SK-MEL-5 (cell line): ENCODE measurements around the gene PLD2. TPM values are rescaled to one million over a fixed set of nuclear protein-coding genes. Genes with fewer than 3 reads are reported as not detected.
A peak's percentile ranks its signal among the peaks of the same experiment; 100 is the strongest.

Source experiments
- DNase-seq: peaks from one replicate; pipeline ENCODE4 v3.0.0-alpha.2; 2016; ENCODE audit warnings: low read depth, low spot score
- in situ Hi-C: cut with HindIII; loops from 2 replicates; pipeline ENCODE4 v1.10.0; 2016; ENCODE audit warnings: low sequenced_read_pairs, high pct_unique_total_duplicates, low pct_unique_long_range_greater_than_20kb
- total RNA-seq: library from RNA; depleted of rRNA; stranded (reverse); fragments of >200 nt; shearing (Covaris generic); gene quantifications from 2 replicates; pipeline ENCODE4 v1.2.3, GENCODE V29; 2014

The PLD2 gene
- total RNA-seq, 1 experiment from 2014 or later: 10.2 TPM

DNA sequence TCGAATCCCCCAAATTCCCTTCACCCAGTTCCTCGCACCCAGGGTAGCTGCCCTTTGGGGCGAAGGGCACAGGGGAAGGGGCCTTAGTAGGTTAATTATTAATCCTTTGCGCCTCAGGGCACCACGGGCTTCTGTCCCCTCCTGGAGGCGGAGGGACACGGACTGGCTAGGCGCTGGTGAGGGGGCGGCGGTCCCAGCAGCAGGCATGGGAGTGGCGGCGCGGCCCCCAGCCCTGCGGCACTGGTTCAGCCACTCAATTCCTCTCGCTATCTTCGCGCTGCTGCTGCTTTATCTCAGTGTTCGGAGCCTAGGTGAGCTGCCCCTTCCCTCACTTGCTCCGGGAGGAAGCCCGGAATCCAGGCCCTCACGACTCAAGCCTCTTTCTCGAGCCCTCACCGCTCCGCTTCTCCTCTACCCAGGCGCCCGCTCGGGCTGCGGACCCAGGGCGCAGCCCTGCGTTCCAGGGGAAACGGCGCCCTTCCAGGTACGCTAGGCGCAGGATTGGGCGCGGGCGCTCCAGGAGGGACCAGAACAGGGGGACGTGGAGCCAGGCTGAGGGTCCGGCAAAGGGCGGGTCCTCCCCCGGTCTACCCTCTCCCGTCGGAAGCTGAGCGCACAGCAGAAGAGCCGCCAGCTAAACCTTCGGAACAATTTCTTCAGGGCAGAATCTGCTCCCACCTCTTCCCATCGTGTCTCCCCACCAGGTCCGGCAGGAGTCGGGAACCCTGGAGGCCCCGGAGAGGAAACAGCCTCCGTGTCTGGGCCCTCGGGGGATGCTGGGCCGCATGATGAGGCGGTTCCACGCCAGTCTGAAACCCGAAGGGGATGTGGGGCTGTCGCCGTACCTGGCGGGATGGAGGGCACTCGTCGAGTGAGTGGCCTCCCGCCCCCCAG is 17.9 kb upstream of the PLD2 start, which contains the start of gene GLTPD2:
Gene GLTPD2, plus strand, starts transcription at position 158 of the 894 bp plus-strand sequence. Its CDS starts 48 bp downstream, at position 206.
- DNase-seq: no peak
- in situ Hi-C loops: no loop called here

DNA sequence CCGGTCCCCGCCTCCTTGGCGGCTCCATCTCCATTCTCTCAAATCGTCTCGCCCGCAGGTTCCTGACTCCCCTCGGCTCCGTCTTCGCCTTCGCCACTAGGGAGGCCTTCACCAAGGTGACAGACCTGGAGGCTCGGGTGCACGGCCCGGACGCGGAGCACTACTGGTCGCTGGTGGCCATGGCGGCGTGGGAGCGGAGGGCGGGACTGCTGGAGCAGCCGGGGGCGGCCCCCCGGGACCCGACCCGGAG is 17.3 kb upstream of the PLD2 start:
- in situ Hi-C loops: no loop called here
- no peak for DNase-seq

DNA sequence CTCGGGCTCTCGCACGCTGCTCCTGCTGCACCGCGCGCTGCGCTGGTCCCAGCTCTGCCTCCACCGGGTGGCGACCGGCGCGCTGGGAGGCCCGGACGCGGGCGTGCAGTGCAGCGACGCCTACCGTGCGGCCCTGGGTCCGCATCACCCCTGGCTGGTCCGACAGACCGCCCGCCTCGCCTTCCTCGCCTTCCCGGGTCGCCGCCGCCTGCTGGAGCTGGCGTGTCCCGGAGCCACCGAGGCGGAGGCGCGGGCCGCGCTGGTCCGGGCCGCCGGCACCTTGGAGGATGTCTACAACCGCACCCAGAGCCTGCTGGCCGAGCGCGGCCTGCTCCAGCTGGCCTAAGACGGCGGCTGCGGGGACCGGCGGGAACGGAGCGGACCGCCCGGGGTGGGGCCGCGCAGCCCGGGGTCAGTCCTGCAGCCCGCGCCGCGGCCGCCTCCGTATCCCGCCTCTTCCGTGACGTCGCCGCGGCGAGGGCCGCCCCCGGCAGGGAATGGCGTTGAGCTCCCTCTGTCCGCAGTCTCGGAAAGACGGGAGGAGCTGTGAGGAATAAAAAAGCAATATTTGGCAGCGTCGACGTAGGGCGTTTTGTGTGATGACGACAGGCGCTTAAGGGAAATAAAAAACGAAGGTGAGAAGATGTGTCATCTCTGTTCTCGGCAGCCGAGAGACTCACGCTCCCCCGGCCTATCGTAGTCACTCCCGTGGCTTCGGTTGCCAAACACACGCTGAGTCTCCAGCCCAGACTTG is 16.8 kb upstream of the PLD2 start:
- in situ Hi-C loops: no loop called here
- peak; percentile 83 for DNase-seq

DNA sequence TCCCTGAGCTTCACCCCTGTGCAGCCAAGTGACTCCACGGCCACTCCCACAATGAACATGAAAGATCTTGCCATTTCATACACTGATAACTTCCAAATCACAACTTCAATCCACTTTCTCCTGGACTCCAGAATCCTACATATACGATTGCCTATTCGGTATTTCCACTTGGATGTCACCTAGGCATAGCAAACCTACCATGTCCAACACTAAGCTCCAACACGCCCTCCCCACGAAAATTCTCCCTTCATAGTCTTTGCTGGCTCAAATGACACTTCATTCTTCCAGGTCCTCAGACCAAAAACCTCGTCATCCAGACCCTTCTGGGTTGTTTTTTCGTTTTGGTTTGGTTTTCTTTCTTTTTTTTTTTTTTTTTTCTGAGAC is 16.3 kb upstream of the PLD2 start:
- in situ Hi-C loops: no loop called here
- DNase-seq: no peak

DNA sequence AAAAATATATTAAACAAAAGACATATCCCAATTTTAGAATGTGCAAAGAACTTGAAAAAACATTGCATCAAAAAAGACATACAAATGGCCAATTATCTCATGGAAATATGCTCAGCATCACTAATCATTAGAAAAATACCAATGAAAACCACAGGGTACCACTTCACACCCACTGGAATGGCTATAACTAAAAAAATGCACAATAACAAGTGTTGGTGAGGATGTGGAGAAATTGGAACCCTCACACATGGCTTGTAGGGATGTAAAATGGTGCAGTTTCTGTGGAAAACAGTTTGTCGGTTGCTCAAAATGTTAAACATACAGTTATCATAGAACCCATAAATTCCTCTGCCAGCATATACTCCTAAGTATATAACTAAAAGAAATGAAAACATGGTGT is 11.8 kb upstream of the PLD2 start:
- no peak for DNase-seq
- in situ Hi-C loops: no loop called here

DNA sequence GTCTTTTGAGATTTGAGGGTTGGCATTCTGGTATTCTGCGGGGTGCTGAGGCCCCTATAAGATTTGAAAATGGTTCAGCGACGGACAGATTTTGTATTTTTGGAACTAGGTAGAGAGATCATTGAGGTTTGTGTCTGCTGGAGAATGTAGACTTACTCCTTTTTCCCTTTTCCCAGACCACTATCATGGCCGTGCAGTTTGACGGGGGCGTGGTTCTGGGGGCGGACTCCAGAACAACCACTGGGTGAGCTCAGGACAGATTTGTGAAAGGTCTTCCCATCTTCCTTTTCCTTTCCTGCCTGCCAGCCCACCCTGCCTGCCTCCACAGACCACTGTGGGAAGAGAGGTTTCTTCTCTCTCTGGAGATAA is 10.4 kb upstream of the PLD2 start:
- in situ Hi-C loops: no loop called here
- peak; percentile 63 for DNase-seq

DNA sequence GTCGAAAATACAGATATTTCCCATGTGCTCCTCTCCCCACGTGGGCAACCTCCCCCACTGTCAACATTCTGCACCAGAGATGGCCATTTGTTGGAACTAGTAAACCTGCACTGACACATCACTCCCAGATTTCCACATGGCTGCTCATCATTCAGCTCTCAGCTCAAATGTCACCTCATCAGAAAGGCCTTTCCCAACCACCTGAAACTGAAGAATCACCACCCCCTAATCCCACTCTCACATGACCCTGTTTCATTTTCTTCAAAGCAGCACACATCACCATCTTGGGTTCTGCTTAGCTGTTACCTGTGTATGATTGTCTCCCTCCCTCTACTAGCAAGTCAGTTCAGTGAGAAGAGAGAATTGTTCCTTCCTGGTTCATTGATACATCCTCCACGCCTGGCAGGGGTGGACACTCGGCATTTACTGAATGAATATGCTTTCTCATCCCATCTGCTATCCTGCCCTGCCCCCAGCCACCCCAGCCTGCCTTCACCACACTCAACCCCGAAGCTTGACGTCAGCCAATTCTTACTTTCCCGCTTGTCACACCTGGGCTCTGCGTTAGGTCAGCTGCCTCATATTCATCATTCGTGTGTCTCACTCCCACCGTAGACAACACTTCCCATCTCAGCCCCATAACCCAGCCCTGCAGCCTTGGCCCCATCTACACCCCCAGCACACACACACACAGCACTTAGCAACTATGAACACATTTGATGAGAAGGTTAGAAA is 6.3 kb upstream of the PLD2 start:
- DNase-seq: no peak
- in situ Hi-C loops: no loop called here

DNA sequence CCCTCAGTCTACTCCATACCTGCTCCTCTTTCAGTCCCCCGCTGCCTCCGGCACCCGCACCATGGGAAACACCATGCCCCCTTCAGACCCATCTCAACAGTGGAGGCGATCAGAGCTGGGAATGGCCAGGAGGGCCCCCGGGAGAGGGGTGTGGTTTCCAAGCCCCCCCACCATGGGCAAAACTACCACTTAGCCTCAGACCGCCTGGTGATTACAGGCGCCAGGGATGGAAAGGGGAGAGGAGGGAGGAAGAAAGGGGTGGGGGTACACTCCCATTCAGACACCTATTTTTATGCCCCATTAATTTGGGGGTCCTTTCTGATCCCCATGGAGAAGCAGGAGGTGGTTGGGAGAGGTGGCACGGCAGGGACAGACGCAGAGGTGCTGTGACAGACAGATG is 4.7 kb upstream of the PLD2 start, which contains the start of gene C17orf114:
Gene C17orf114, minus strand, starts transcription at position 101 of the 400 bp plus-strand sequence.
- in situ Hi-C loops: no loop called here
- DNase-seq: no peak

DNA sequence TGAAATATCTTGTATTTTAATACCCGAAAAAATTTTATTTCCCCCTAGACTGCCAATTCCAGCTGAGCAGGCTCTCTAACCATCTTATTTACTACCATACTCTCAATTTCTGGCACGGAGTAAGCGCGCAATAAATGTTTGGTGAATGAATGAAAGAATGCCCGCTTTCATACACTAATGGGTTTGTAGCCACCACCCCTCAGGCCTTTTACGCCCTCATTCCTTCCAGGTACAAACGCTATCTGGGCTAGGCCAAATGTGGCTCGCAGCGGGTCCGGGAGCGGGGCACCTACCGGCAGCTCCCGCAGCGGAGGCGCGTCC is 536 bp upstream of the PLD2 start:
- DNase-seq: peak; percentile 41
- in situ Hi-C loops: no loop called here

DNA sequence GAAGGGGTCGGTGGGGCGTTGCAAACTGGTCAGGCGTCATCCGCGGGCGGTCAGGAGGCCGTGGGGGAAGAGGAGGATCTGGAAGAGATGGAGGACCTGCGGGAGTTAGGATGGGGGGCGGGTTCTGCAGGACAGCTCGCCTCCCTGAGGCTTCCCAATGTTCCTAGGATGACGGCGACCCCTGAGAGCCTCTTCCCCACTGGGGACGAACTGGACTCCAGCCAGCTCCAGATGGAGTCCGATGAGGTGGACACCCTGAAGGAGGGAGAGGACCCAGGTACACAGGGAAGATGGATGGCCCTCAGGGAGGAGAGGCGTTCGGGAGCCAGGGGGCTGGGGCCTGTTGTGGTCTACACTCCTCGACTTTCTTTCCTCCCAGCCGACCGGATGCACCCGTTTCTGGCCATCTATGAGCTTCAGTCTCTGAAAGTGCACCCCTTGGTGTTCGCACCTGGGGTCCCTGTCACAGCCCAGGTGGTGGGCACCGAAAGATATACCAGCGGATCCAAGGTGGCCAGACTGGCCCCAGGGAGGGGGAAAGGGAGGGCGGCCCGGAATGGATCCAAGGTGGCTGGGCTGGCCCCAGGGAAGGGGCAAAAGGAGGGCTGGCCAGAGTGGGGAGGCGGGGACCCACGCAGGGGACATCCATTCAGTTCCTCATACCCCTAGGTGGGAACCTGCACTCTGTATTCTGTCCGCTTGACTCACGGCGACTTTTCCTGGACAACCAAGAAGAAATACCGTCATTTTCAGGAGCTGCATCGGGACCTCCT is 839 bp downstream of the PLD2 start:
- in situ Hi-C loops: no loop called here
- DNase-seq: no peak

DNA sequence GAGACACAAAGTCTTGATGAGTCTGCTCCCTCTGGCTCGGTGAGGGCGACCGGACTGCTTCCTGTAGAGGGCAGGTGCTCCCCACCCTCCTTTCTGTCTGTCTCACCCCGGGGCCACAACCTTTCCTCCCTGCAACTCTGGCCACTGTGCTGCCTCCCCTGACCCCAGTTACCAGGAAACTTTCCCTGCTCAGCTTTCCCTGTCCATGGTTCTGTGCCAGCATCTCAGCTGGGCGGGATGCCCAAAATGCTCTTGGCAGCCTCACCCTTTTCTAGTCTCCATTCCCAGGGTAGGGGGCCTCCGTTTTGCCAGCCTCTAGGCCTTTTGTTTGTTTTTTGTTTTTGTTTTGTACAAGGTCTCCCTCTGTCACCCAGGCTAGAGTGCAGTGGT is 1.4 kb downstream of the PLD2 start:
- in situ Hi-C loops: no loop called here
- DNase-seq: no peak

DNA sequence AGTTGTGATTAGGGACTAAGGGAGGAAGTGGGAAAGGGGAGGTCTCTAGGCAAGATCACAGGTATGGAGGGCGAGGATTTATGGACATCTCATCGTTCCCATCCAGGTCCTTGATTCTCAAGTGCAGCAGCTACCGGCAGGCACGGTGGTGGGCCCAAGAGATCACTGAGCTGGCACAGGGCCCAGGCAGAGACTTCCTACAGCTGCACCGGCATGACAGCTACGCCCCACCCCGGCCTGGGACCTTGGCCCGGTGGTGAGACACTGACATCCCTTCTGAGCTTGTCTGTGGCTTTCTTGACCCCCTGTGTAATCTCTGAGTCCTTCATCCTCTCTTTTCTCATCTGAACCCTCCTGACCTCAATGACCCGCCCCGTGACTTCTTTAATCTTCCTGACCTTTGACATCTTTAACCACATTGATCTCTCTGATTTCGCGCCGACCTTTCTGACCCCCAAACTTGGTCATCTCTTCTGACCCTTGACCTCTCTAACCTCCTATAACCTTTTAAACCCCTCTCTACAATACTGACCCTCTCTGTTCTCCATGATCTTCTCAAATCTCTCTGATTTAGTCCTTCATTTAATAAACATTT is 3.8 kb downstream of the PLD2 start:
- in situ Hi-C loops: no loop called here

DNA sequence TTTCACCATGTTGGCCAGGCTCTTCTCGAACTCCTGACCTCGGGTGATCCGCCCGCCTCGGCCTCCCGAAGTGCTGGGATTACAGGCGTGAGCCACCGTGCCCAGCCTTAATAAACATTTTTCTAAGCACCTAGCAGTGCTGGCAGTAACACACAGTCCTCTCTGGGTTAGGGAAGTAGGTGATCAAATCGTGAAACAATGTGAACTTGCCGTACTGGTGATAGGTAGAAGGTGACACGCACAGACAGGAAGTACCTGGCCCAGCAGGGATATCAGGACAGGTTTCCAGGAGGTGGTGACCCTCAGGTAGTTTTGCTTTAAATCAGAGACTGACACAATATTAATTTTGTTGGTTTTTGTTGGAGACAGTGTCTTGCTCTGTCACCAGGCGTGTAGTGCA is 4.5 kb downstream of the PLD2 start:
- in situ Hi-C loops: no loop called here
- DNase-seq: no peak

More for the DNA sequence above, 3.8 kb downstream of the PLD2 start:
- no peak for DNase-seq

DNA sequence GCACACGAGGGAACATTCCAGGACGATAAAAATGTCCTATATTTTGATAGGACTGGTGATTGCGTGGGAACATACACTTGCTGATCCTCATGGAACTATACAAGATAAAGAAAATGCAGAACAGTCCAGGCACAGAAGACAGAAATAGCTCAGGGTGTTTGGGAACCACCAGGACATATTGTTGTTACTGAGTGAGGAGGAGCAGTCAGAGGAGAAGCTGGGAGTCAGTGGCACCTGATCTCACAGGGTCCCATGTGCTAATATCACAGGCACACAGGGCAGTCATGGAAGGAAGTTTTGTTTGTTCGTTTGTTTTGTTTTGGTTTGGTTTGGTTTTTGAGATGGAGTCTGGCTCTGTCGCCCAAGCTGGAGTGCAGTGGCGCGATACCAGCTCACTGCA is 5.7 kb downstream of the PLD2 start:
- DNase-seq: no peak
- in situ Hi-C loops: no loop called here

DNA sequence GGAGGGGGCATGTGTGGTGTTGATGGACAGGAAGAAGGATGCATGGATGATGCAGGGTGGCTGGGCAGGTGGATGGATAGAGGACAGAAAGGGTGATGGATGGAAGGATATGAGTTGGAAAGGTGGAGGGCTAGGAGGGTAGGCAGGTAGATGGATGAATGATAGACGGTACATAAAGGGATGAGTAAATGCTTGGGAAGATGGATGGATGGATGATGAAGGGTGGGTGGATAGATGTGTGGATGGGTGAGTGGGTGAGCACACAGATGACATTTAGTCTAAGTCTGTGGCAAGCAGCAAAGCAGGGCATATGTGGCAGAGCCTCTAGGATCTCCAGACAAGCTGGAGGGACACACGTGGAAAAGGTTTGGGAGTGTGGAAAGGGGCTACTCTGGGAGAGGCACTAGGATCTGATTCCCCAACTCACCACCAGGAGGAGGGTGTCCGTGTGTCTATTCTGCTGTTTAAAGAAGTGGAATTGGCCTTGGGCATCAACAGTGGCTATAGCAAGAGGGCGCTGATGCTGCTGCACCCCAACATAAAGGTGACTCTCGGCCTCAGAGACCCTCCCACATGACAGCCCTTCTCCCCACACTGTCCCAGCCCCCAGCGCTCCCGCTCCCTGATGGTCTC is 8.2 kb downstream of the PLD2 start:
- peak; percentile 41 for DNase-seq
- in situ Hi-C loops: no loop called here

DNA sequence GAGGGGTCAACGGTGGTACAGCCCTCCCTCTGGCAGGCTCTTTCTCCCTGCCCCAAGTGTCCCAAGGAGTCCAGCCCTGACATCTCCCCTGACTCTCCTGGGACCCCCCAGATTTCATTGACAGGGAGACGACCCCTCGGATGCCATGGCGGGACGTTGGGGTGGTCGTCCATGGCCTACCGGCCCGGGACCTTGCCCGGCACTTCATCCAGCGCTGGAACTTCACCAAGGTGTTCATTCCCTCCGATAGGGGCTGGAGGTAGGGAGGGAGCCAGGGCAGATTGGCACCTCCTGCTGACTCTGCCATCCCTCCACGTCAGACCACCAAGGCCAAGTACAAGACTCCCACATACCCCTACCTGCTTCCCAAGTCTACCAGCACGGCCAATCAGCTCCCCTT is 9.9 kb downstream of the PLD2 start:
- DNase-seq: no peak
- in situ Hi-C loops: no loop called here

DNA sequence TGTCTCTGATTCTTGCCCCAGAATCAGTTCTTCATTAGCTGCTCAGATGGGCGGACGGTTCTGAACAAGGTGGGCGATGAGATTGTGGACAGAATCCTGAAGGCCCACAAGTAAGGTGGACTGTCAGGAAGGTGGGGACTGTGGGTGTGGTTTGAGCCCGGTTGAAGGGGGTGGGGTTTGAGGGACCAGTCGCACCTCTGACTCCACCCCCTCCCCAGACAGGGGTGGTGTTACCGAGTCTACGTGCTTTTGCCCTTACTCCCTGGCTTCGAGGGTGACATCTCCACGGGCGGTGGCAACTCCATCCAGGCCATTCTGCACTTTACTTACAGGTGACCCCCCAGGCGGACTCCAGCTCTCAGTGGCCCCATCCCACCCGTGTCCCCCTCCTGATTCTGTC is 11.3 kb downstream of the PLD2 start:
- in situ Hi-C loops: no loop called here

More for the DNA sequence above, 11.3 kb downstream of the PLD2 start:
- DNase-seq: no peak
